NCI-H2029 (cell line): ENCODE data around the gene PTBP3.
"Not testable (repeated sequence)": the region's sequence is repeated elsewhere in the genome, so short reads cannot be mapped to it uniquely, and the experiment has no call there.

Source experiments
- DNase-seq: peaks from one replicate; lab custom pipeline; 2025; lab: John Stamatoyannopoulos, UW

Gene PTBP3

GRCh38 chr9:112268413-112268812 lies 65.0 kb downstream of the PTBP3 start:
- DNase-seq, result no peak

- not testable (repeated sequence) for DNase-seq
Measured at GRCh38 chr9:112267086-112267485, 66.3 kb downstream of the PTBP3 start.

- DNase-seq, result no peak
Measured at GRCh38 chr9:112265391-112265790, 68.0 kb downstream of the PTBP3 start.

- no peak for DNase-seq
Measured at GRCh38 chr9:112262577-112262976, 70.8 kb downstream of the PTBP3 start.

GRCh38 chr9:112261133-112261532 lies 72.3 kb downstream of the PTBP3 start:
- no peak for DNase-seq

GRCh38 chr9:112258106-112258505 lies 75.3 kb downstream of the PTBP3 start:
- no peak for DNase-seq

GRCh38 chr9:112252194-112252593 lies 81.2 kb downstream of the PTBP3 start:
- no peak for DNase-seq

- no peak for DNase-seq
Measured at GRCh38 chr9:112249277-112249676, 84.1 kb downstream of the PTBP3 start.

- DNase-seq, result no peak
Measured at GRCh38 chr9:112248722-112249121, 84.7 kb downstream of the PTBP3 start.

GRCh38 chr9:112247090-112247489 lies 86.3 kb downstream of the PTBP3 start:
- DNase-seq, result no peak

- DNase-seq, result no peak
Measured at GRCh38 chr9:112245126-112245525, 88.3 kb downstream of the PTBP3 start.

- DNase-seq, result no peak
Measured at GRCh38 chr9:112242147-112242804, 91.1 kb downstream of the PTBP3 start.

GRCh38 chr9:112241491-112241890 lies 91.9 kb downstream of the PTBP3 start:
- no peak for DNase-seq

- DNase-seq, result no peak
Measured at GRCh38 chr9:112239708-112240107, 93.7 kb downstream of the PTBP3 start.

GRCh38 chr9:112239284-112239683 lies 94.1 kb downstream of the PTBP3 start:
- DNase-seq, result no peak

GRCh38 chr9:112234779-112235178 lies 98.6 kb downstream of the PTBP3 start:
- DNase-seq, result no peak

- DNase-seq, result no peak
Measured at GRCh38 chr9:112233769-112234168, 99.7 kb downstream of the PTBP3 start.

- DNase-seq, result no peak
Measured at GRCh38 chr9:112232233-112232632, 101.2 kb downstream of the PTBP3 start.

- no peak for DNase-seq
Measured at GRCh38 chr9:112226091-112226490, 107.3 kb downstream of the PTBP3 start.

- DNase-seq, result no peak
Measured at GRCh38 chr9:112224401-112225289, 108.8 kb downstream of the PTBP3 start.

GRCh38 chr9:112218908-112219307 lies 114.5 kb downstream of the PTBP3 start:
- no peak for DNase-seq

GRCh38 chr9:112212926-112213325 lies 120.5 kb downstream of the PTBP3 start:
- no peak for DNase-seq

- no peak for DNase-seq
Measured at GRCh38 chr9:112207451-112207850, 126.0 kb downstream of the PTBP3 start.
